Thyroid gland (tissue), 4 donors: Measurements from ENCODE around the gene AZIN2. TPM values are rescaled to one million over a fixed set of nuclear protein-coding genes. Genes with fewer than 3 reads are reported as not detected.

Experiments
- DNase-seq, 2 donors: peaks; one replicate each; pipeline ENCODE4 v3.0.0-alpha.2; 2019
- H3K27ac ChIP-seq, 3 donors: fragments of 200-600 bp; sonication (generic); 1 replicate in 2 of 3; 2 replicates in 1 of 3; pipeline ENCODE4 v1.5.1; 2016 to 2019; ENCODE audit warnings: mild to moderate bottlenecking in 1 of 3, moderate library complexity in 1 of 3
- H3K27me3 ChIP-seq: fragments of 200-600 bp; sonication (generic); one replicate; pipeline ENCODE4 v1.5.1; 2019
- H3K36me3 ChIP-seq, 2 donors: fragments of 200-600 bp; sonication (generic); one replicate each; pipeline ENCODE4 v1.5.1; 2016 to 2019
- H3K4me1 ChIP-seq, 2 donors: fragments of 200-600 bp; sonication (generic); one replicate each; pipeline ENCODE4 v1.5.1; 2017 to 2019
- H3K4me3 ChIP-seq, 3 donors: fragments of 200-600 bp; sonication (generic); replicated peaks in 1 of 3; 1 replicate in 2 of 3; 2 replicates in 1 of 3; pipeline ENCODE4 v1.5.1; 2016; ENCODE audit warnings: mild to moderate bottlenecking in 1 of 3
- H3K9me3 ChIP-seq: fragments of 200-600 bp; sonication (generic); one replicate; pipeline ENCODE4 v1.5.1; 2017
- CTCF ChIP-seq, 6 experiments: fragments of 200-600 bp in 3 of 6; fragments of 450-650 bp in 3 of 6; sonication (generic) in 3 of 6; IDR thresholded peaks; one replicate each; pipeline ENCODE4 v1.5.1; 2016 to 2019; ENCODE audit warnings: antibody characterized with exemption in 6 of 6, mild to moderate bottlenecking in 2 of 6, inconsistent platforms in 1 of 6, moderate library complexity in 1 of 6
- POLR2A ChIP-seq, 2 donors: fragments of 450-650 bp; IDR thresholded peaks; one replicate each; pipeline ENCODE4 v1.6.1; 2017; ENCODE audit warnings: antibody characterized with exemption in 2 of 2, mild to moderate bottlenecking in 2 of 2, moderate library complexity in 1 of 2
- WGBS, 2 donors: methylation state at CpG; one replicate each; pipeline ENCODE4 v1.1.5; 2017; 5-methylcytosine and 5-hydroxymethylcytosine counted together
- intact Hi-C: fragments of 100-400 bp; cut with DNase I; formaldehyde crosslinking; loops from one replicate; pipeline ENCODE4 v1.15.1; 2023
- total RNA-seq, 4 donors: library from RNA; depleted of rRNA; stranded (reverse); fragments of >200 nt; gene quantifications; one replicate each; pipeline ENCODE4 v1.2.3, GENCODE V29; 2016

The AZIN2 gene
- total RNA-seq, 4 donors from 2014 or later, result 4.9 to 13.6 (median 5.3) TPM

- H3K27me3 ChIP-seq, result no peaks in the 10 kb centered on the region
- peaks cover 4 to 13% of the 10 kb centered on the region in 2 donors for H3K4me1 ChIP-seq
- intact Hi-C loops, result no loop called here
- H3K4me3 ChIP-seq, result no peak overlapping the region
- peaks cover 0 to 11% of the 10 kb centered on the region in 2 donors for H3K36me3 ChIP-seq
- WGBS, 2 donors, result 97% methylated on average over 2 to 3 of the region's 3 CpGs
- TF ChIP-seq POLR2A (IDR thresholded peaks at IDR 0.05) (no peak), CTCF (IDR thresholded peaks at IDR 0.05) (no peak)
- H3K9me3 ChIP-seq, result no peaks in the 10 kb centered on the region
- no peak overlapping the region for H3K27ac ChIP-seq
- no peak for DNase-seq
Measured at GRCh38 chr1:33158366-33158765, 77.4 kb downstream of the AZIN2 start.

- DNase-seq, result no peak
- Histone ChIP-seq H3K4me1 (peaks cover 4 to 12% of the 10 kb centered on the region in 2 donors), H3K36me3 (peaks cover 0 to 11% of the 10 kb centered on the region in 2 donors), H3K9me3 (no peaks in the 10 kb centered on the region), H3K27me3 (no peaks in the 10 kb centered on the region), H3K4me3 (no peak overlapping the region), H3K27ac (no peak overlapping the region)
- TF ChIP-seq CTCF (IDR thresholded peaks at IDR 0.05) (no peak), POLR2A (IDR thresholded peaks at IDR 0.05) (no peak)
- intact Hi-C loops, result no loop called here
- WGBS, 2 donors, result 90 to 95% methylated on average over 16 to 22 of the region's 26 CpGs
Measured at GRCh38 chr1:33159577-33159976, 78.6 kb downstream of the AZIN2 start.

GRCh38 chr1:33161061-33161681 is 80.2 kb downstream of the AZIN2 start:
- Histone ChIP-seq H3K4me3 (no peak overlapping the region), H3K27ac (no peak overlapping the region), H3K36me3 (peaks cover 0 to 11% of the 10 kb centered on the region in 2 donors), H3K4me1 (peaks cover under 1 to 11% of the 10 kb centered on the region in 2 donors), H3K27me3 (no peaks in the 10 kb centered on the region), H3K9me3 (no peaks in the 10 kb centered on the region)
- intact Hi-C loops, result no loop called here
- 46 to 48% methylated on average over 25 of the region's 25 CpGs for WGBS, 2 donors
- DNase-seq, result peak in 1 of 2 donors; percentile 18
- no peak for TF ChIP-seq POLR2A (IDR thresholded peaks at IDR 0.05)
- no peak for TF ChIP-seq CTCF (IDR thresholded peaks at IDR 0.05)

DNA sequence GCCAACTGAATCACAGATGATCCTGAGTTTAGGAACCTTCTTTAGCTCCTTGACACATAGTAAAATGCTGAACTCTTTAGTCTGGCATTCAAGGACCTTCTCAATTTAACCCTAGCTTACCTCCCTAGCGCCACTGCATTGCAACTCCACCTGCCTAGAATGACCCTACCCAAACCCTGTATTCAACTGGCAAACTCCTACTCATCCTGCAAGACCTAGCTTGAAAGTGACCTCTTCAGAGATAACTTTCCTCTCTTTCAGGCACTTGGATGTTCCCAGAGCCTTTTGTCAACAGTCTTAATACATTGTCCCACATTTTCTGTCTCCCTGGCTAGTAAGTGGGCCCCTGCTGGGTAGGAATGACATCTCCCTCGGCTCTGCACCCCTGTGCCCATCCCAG is 81.2 kb downstream of the AZIN2 start:
- 94 to 98% methylated on average over 2 of the region's 2 CpGs for WGBS, 2 donors
- Histone ChIP-seq H3K4me3 (no peak overlapping the region), H3K27me3 (no peaks in the 10 kb centered on the region), H3K36me3 (peaks cover 0 to 11% of the 10 kb centered on the region in 2 donors), H3K27ac (no peak overlapping the region), H3K4me1 (peaks cover 0 to 7% of the 10 kb centered on the region in 2 donors), H3K9me3 (no peaks in the 10 kb centered on the region)
- TF ChIP-seq CTCF (IDR thresholded peaks at IDR 0.05) (no peak), POLR2A (IDR thresholded peaks at IDR 0.05) (no peak)
- DNase-seq, result no peak
- intact Hi-C loops, result no loop called here

DNA sequence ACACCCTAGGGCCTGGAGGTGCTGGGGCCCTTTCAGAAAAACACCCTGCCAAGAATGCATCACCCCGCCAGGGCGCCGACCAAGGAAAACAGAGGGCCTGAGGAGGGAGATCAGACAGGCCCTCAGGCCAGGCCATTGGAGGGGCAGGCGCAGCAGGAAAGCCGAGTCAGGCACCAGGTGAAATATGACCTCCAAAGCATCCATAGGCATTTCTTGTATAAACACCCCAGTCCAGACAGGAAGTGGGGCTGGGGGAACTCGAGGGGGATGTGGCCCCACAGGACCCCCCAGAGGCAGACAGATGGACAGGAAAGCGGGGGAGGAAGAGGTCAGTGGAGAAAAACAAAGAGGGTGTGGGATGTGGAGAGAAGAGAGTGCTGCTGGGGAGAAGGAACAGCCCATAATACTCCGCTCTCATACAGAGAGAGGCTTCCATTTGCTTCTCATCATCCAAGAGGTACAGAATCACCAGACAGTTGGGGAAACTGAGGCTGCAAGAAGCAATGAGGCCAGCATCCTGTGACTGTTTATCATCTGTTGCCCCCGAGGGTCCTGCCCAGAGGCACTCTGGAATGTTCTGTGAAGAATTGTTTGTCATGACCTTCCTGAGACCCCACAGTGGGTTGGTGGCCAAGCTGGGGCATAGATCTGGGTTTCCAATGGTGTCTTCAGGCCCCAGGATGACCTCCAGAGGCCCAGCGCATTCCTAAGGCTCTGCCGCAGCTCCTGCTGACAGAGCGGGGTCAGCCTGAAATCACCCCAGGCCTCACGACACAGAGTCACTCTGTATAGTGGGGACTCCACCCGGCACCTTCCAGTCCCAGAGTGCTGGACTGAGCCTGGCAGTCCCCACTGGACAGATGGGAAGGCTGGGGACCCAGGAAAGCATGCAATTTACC is 82.9 kb downstream of the AZIN2 start:
- intact Hi-C loops, result no loop called here
- TF ChIP-seq POLR2A (IDR thresholded peaks at IDR 0.05), result no peak
- no peak for TF ChIP-seq CTCF (IDR thresholded peaks at IDR 0.05)
- Histone ChIP-seq H3K36me3 (peaks cover 0 to 6% of the 10 kb centered on the region in 2 donors), H3K4me1 (peaks cover 0 to 7% of the 10 kb centered on the region in 2 donors), H3K27ac (no peak overlapping the region), H3K9me3 (no peaks in the 10 kb centered on the region), H3K27me3 (no peaks in the 10 kb centered on the region), H3K4me3 (no peak overlapping the region)
- 72 to 74% methylated on average over 8 to 13 of the region's 14 CpGs for WGBS, 2 donors
- no peak for DNase-seq
